Lung microvascular endothelial cell (primary cell): ENCODE measurements around the gene UFC1. TPM values are rescaled to one million over a fixed set of nuclear protein-coding genes. Genes with fewer than 3 reads are reported as not detected.

ENCODE experiments used
- DNase-seq, 2 donors: peaks; one replicate each; pipeline versions ENCODE4 v3.0.0 to v3.0.0-alpha.2; 2010; ENCODE audit warnings: low read depth in 2 of 2
- total RNA-seq: library from RNA; depleted of rRNA; stranded (reverse); fragments of >200 nt; gene quantifications from 2 replicates; pipeline ENCODE4 v1.2.1, GENCODE V29; 2014

The UFC1 gene
- total RNA-seq, 1 donor from 2014 or later, result 133 TPM

GRCh38 chr1:161133220-161133740 lies 20.5 kb upstream of the UFC1 start:
- no peak for DNase-seq

- no peak for DNase-seq
These were observed 15.9 kb upstream of the UFC1 start for GRCh38 chr1:161137881-161138280.

- no peak for DNase-seq
These were observed 15.3 kb upstream of the UFC1 start for GRCh38 chr1:161138431-161138830.

- DNase-seq, result peak; percentile 67 to 80
These were observed 14.0 kb upstream of the UFC1 start for GRCh38 chr1:161139766-161140165.

- DNase-seq, result no peak
These were observed 12.9 kb upstream of the UFC1 start for GRCh38 chr1:161140755-161141400.

- no peak for DNase-seq
These were observed 7.9 kb upstream of the UFC1 start for GRCh38 chr1:161145832-161146231.

- DNase-seq, result no peak
These were observed 602 bp upstream of the UFC1 start for GRCh38 chr1:161153176-161153575.

GRCh38 chr1:161157867-161158266 lies 4.1 kb downstream of the UFC1 start:
- no peak for DNase-seq

GRCh38 chr1:161158316-161159010 lies 4.7 kb downstream of the UFC1 start:
- no peak for DNase-seq

- peak; percentile 91 to 94 for DNase-seq
These were observed 5.5 kb downstream of the UFC1 start, which contains the start of gene USP21 for GRCh38 chr1:161159087-161159912. TSS of gene USP21 (plus strand) at chr1:161159500. CDS start at chr1:161160641, 1,141 bp downstream.

GRCh38 chr1:161159913-161160243 lies 6.1 kb downstream of the UFC1 start:
- no peak for DNase-seq

GRCh38 chr1:161160671-161161145 lies 6.9 kb downstream of the UFC1 start:
- DNase-seq, result no peak

- no peak for DNase-seq
These were observed 7.9 kb downstream of the UFC1 start for GRCh38 chr1:161161652-161162051.

- DNase-seq, result no peak
These were observed 8.3 kb downstream of the UFC1 start for GRCh38 chr1:161162052-161162451.

- DNase-seq, result no peak
These were observed 9.0 kb downstream of the UFC1 start for GRCh38 chr1:161162806-161163205.

- no peak for DNase-seq
These were observed 10.0 kb downstream of the UFC1 start for GRCh38 chr1:161163793-161164192.

- DNase-seq, result no peak
These were observed 11.3 kb downstream of the UFC1 start for GRCh38 chr1:161164901-161165610.

- DNase-seq, result peak; percentile 99
These were observed 12.2 kb downstream of the UFC1 start, which contains the start of gene PPOX for GRCh38 chr1:161165742-161166668. TSS of gene PPOX (plus strand) at chr1:161166426. CDS start at chr1:161166848, 422 bp downstream.

- DNase-seq, result peak in 1 of 2 donors; percentile 31
These were observed 13.1 kb downstream of the UFC1 start for GRCh38 chr1:161166669-161167548.
